ENCODE data around the gene ZNF649.

GRCh38 chr19:51931921-51932320 is 27.1 kb upstream of the ZNF649 start:
- TF ChIP-seq MAX (IDR thresholded peaks at IDR 0.05; ENCODE audit: low read depth, low read length) (no peak), BACH1 (IDR thresholded peaks at IDR 0.05; ENCODE audit: borderline replicate concordance) (no peak)
- TF ChIP-seq, protein P1, sequence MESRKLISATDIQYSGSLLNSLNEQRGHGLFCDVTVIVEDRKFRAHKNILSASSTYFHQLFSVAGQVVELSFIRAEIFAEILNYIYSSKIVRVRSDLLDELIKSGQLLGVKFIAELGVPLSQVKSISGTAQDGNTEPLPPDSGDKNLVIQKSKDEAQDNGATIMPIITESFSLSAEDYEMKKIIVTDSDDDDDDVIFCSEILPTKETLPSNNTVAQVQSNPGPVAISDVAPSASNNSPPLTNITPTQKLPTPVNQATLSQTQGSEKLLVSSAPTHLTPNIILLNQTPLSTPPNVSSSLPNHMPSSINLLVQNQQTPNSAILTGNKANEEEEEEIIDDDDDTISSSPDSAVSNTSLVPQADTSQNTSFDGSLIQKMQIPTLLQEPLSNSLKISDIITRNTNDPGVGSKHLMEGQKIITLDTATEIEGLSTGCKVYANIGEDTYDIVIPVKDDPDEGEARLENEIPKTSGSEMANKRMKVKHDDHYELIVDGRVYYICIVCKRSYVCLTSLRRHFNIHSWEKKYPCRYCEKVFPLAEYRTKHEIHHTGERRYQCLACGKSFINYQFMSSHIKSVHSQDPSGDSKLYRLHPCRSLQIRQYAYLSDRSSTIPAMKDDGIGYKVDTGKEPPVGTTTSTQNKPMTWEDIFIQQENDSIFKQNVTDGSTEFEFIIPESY (IDR thresholded peaks at IDR 0.05) = no peak
